Loucy (cell line): ENCODE measurements around the gene GHDC.

Source experiments
- EZH2phosphoT487 ChIP-seq: fragments of 200-600 bp; IDR thresholded peaks from 2 replicates; pipeline ENCODE4 v1.6.1; 2018; ENCODE audit warnings: antibody characterized with exemption, mild to moderate bottlenecking, moderate library complexity, borderline replicate concordance
- TF ChIP-seq, protein P1 (sequence below): fragments of 200-600 bp; sonication (generic); conservative IDR thresholded peaks from 2 replicates; pipeline ENCODE4 v1.5.1; 2014; ENCODE audit warnings: mild to moderate bottlenecking, antibody characterized with exemption, low read length

GRCh38 chr17:42190491-42191274, 3.6 kb downstream of the GHDC start:
- TF ChIP-seq, protein P1, sequence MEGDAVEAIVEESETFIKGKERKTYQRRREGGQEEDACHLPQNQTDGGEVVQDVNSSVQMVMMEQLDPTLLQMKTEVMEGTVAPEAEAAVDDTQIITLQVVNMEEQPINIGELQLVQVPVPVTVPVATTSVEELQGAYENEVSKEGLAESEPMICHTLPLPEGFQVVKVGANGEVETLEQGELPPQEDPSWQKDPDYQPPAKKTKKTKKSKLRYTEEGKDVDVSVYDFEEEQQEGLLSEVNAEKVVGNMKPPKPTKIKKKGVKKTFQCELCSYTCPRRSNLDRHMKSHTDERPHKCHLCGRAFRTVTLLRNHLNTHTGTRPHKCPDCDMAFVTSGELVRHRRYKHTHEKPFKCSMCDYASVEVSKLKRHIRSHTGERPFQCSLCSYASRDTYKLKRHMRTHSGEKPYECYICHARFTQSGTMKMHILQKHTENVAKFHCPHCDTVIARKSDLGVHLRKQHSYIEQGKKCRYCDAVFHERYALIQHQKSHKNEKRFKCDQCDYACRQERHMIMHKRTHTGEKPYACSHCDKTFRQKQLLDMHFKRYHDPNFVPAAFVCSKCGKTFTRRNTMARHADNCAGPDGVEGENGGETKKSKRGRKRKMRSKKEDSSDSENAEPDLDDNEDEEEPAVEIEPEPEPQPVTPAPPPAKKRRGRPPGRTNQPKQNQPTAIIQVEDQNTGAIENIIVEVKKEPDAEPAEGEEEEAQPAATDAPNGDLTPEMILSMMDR, result no peak
- no peak for TF ChIP-seq EZH2phosphoT487
